H9 (cell line): ENCODE measurements around the gene KRT25. TPM values are rescaled to one million over a fixed set of nuclear protein-coding genes. Genes with fewer than 3 reads are reported as not detected.

Experiments used
- DNase-seq: peaks from one replicate; pipeline ENCODE4 v3.0.0-alpha.2; 2017
- H2AFZ ChIP-seq: one replicate; pipeline ENCODE4 v1.6.1; 2013; ENCODE audit warnings: mild to moderate bottlenecking, low read length, control low read depth, moderate library complexity
- H2AK5ac ChIP-seq: 2 replicates; pipeline ENCODE4 v1.6.1; 2013; ENCODE audit warnings: low read length, control low read depth, mixed read lengths; ENCODE audit not compliant: insufficient read length
- H2BK120ac ChIP-seq: one replicate; pipeline ENCODE4 v1.6.1; 2013; ENCODE audit warnings: low read depth, mild to moderate bottlenecking, low read length, control low read depth, inconsistent platforms; ENCODE audit not compliant: poor library complexity, severe bottlenecking
- H2BK12ac ChIP-seq: 2 replicates; pipeline ENCODE4 v1.6.1; 2013; ENCODE audit warnings: low read length, control low read depth, mixed read lengths, low read depth; ENCODE audit not compliant: insufficient read length
- H2BK15ac ChIP-seq: 2 replicates; pipeline ENCODE4 v1.6.1; 2013; ENCODE audit warnings: low read depth, low read length, control low read depth
- H2BK20ac ChIP-seq: one replicate; pipeline ENCODE4 v1.6.1; 2013; ENCODE audit warnings: low read depth, mild to moderate bottlenecking, low read length, control low read depth, inconsistent platforms; ENCODE audit not compliant: poor library complexity, severe bottlenecking
- H2BK5ac ChIP-seq: 2 replicates; pipeline ENCODE4 v1.6.1; 2013; ENCODE audit warnings: low read length, control low read depth, mixed read lengths; ENCODE audit not compliant: insufficient read length
- H3K14ac ChIP-seq: 2 replicates; pipeline ENCODE4 v1.6.1; 2013; ENCODE audit warnings: low read length, control low read depth; ENCODE audit not compliant: insufficient read depth
- H3K18ac ChIP-seq: 2 replicates; pipeline ENCODE4 v1.6.1; 2013; ENCODE audit warnings: low read depth, mild to moderate bottlenecking, mixed read lengths, low read length, control low read depth; ENCODE audit not compliant: insufficient read length
- H3K23ac ChIP-seq: 2 replicates; pipeline ENCODE4 v1.6.1; 2013; ENCODE audit warnings: low read length, control low read depth, mixed read lengths, low read depth; ENCODE audit not compliant: insufficient read length
- H3K23me2 ChIP-seq: 2 replicates; pipeline ENCODE4 v1.6.1; 2013; ENCODE audit warnings: low read depth, mild to moderate bottlenecking, mixed read lengths, low read length, control low read depth; ENCODE audit not compliant: insufficient read length, poor library complexity, severe bottlenecking
- H3K27ac ChIP-seq: 2 replicates; pipeline ENCODE4 v1.5.1; 2013; ENCODE audit warnings: low read length, control low read depth, mixed read lengths, low read depth; ENCODE audit not compliant: insufficient read length
- H3K27me3 ChIP-seq: 2 replicates; pipeline ENCODE4 v1.6.1; 2013; ENCODE audit warnings: low read length, control low read depth, inconsistent platforms; ENCODE audit not compliant: insufficient read depth
- H3K4ac ChIP-seq: 2 replicates; pipeline ENCODE4 v1.6.1; 2013; ENCODE audit warnings: low read depth, mild to moderate bottlenecking, control low read depth, inconsistent platforms, low read length, moderate library complexity
- H3K4me1 ChIP-seq: 2 replicates; pipeline ENCODE4 v1.6.1; 2013; ENCODE audit warnings: low read length, control low read depth, inconsistent platforms; ENCODE audit not compliant: insufficient read depth
- H3K4me2 ChIP-seq: 2 replicates; pipeline ENCODE4 v1.6.1; 2013; ENCODE audit warnings: low read length, control low read depth, mixed read lengths; ENCODE audit not compliant: insufficient read length, insufficient read depth
- H3K56ac ChIP-seq: 2 replicates; pipeline ENCODE4 v1.6.1; 2013; ENCODE audit warnings: low read depth, mild to moderate bottlenecking, mixed read lengths, low read length, control low read depth; ENCODE audit not compliant: insufficient read length
- H3K79me1 ChIP-seq: 2 replicates; pipeline ENCODE4 v1.6.1; 2013; ENCODE audit warnings: low read depth, mild to moderate bottlenecking, moderate library complexity, low read length, control low read depth, inconsistent platforms; ENCODE audit not compliant: insufficient read depth, poor library complexity, severe bottlenecking
- H3K79me2 ChIP-seq: 2 replicates; pipeline ENCODE4 v1.6.1; 2013; ENCODE audit warnings: low read length, control low read depth, inconsistent platforms; ENCODE audit not compliant: insufficient read depth
- H3K9ac ChIP-seq: 2 replicates; pipeline ENCODE4 v1.6.1; 2013; ENCODE audit warnings: low read length, control low read depth, mixed read lengths; ENCODE audit not compliant: insufficient read length; ENCODE audit errors: extremely low read depth
- H3K9me3 ChIP-seq: one replicate; pipeline ENCODE4 v1.6.1; 2013; ENCODE audit warnings: low read depth, low read length, inconsistent platforms; ENCODE audit not compliant: control insufficient read depth
- H3T11ph ChIP-seq: one replicate; pipeline ENCODE4 v1.6.1; 2013; ENCODE audit warnings: mild to moderate bottlenecking, low read length, control low read depth, inconsistent platforms
- H4K20me1 ChIP-seq: one replicate; pipeline ENCODE4 v1.6.1; 2013; ENCODE audit not compliant: control insufficient read depth, insufficient read length, insufficient read depth
- H4K5ac ChIP-seq: 2 replicates; pipeline ENCODE4 v1.6.1; 2013; ENCODE audit warnings: low read depth, mild to moderate bottlenecking, mixed read lengths, low read length, control low read depth; ENCODE audit not compliant: insufficient read length
- H4K8ac ChIP-seq: replicated peaks from 2 replicates; pipeline ENCODE4 v1.6.1; 2013; ENCODE audit warnings: low read length, control low read depth, mixed read lengths, low read depth; ENCODE audit not compliant: insufficient read length
- H4K91ac ChIP-seq: 2 replicates; pipeline ENCODE4 v1.6.1; 2013; ENCODE audit warnings: low read depth, mild to moderate bottlenecking, moderate library complexity, mixed read lengths, low read length, control low read depth; ENCODE audit not compliant: insufficient read length
- H3K27ac Mint-ChIP-seq, 3 experiments: 2 replicates in 2 of 3; 3 replicates in 1 of 3; pipeline ENCODE4 v1.8.0; 2020 to 2021; ENCODE audit warnings: mixed read lengths in 3 of 3, mild to moderate bottlenecking in 1 of 3, moderate library complexity in 1 of 3
- H3K27me3 Mint-ChIP-seq: 2 replicates; pipeline ENCODE4 v1.8.0; 2021; ENCODE audit warnings: low read depth, mild to moderate bottlenecking, moderate library complexity, mixed read lengths
- H3K36me3 Mint-ChIP-seq, 3 experiments: 2 replicates in 2 of 3; 3 replicates in 1 of 3; pipeline ENCODE4 v1.8.0; 2020 to 2021; ENCODE audit warnings: low read depth in 3 of 3, mixed read lengths in 3 of 3; ENCODE audit not compliant: insufficient read depth in 1 of 3
- H3K4me1 Mint-ChIP-seq, 2 experiments: 2 replicates each; pipeline ENCODE4 v1.8.0; 2020; ENCODE audit warnings: mixed read lengths in 2 of 2
- H3K4me3 Mint-ChIP-seq, 2 experiments: 2 replicates in 1 of 2; 3 replicates in 1 of 2; pipeline ENCODE4 v1.8.0; 2020 to 2021; ENCODE audit warnings: mild to moderate bottlenecking in 2 of 2, mixed read lengths in 2 of 2, moderate library complexity in 1 of 2
- H3K9me3 Mint-ChIP-seq, 2 experiments: 2 replicates in 1 of 2; 3 replicates in 1 of 2; pipeline ENCODE4 v1.8.0; 2020; ENCODE audit warnings: mild to moderate bottlenecking in 2 of 2, mixed read lengths in 2 of 2, moderate library complexity in 1 of 2
- WGBS: extraction: QIAGEN DNeasy Blood & Tissue Kit; methylation state at CpG from one replicate; pipeline ENCODE4 v1.1.7; 2013; ENCODE audit warnings: missing lambda C conversion rate, low lambda C conversion rate, mixed read lengths; ENCODE audit not compliant: insufficient read length; ENCODE audit errors: extremely low coverage; 5-methylcytosine and 5-hydroxymethylcytosine counted together
- total RNA-seq: library from RNA; stranded (reverse); gene quantifications from 2 replicates; pipeline ENCODE4 v1.2.1, GENCODE V29; 2021
- TF ChIP-seq, protein P1 (sequence below): fragments of 200-600 bp; sonication (generic); conservative IDR thresholded peaks from 3 replicates; pipeline ENCODE4 v1.8.0; 2021; ENCODE audit warnings: antibody characterized with exemption, mild to moderate bottlenecking

KRT25 gene
- total RNA-seq, 1 experiment from 2014 or later = not detected

- Histone ChIP-seq H3K23me2 (no peaks in the 10 kb centered on the region), H2BK20ac (no peak overlapping the region), H3K79me2 (no peaks in the 10 kb centered on the region), H3K56ac (no peak overlapping the region), H2BK15ac (no peak overlapping the region), H2AFZ (no peak overlapping the region), H3T11ph (no peak overlapping the region), H4K20me1 (no peaks in the 10 kb centered on the region), H3K9ac (no peak overlapping the region), H2BK120ac (no peak overlapping the region), H2AK5ac (no peak overlapping the region), H3K9me3 (no peaks in the 10 kb centered on the region), H3K4ac (no peak overlapping the region), H4K8ac (no peak overlapping the region), H3K27ac (no peak overlapping the region), H4K91ac (no peak overlapping the region), H4K5ac (no peak overlapping the region), H3K18ac (no peak overlapping the region), H2BK12ac (no peak overlapping the region), H3K4me2 (no peak overlapping the region), H2BK5ac (no peak overlapping the region), H3K27me3 (no peaks in the 10 kb centered on the region), H3K79me1 (no peaks in the 10 kb centered on the region), H3K4me1 (no peaks in the 10 kb centered on the region), H3K14ac (no peak overlapping the region), H3K23ac (no peak overlapping the region)
- WGBS = no CpG with 5 or more reads among the region's 5 CpGs
- 0 out of 2 replicates have a peak, but pooled peaks cover 5% of the 10 kb centered on the region for H3K27me3 Mint-ChIP-seq
- TF ChIP-seq, protein P1, sequence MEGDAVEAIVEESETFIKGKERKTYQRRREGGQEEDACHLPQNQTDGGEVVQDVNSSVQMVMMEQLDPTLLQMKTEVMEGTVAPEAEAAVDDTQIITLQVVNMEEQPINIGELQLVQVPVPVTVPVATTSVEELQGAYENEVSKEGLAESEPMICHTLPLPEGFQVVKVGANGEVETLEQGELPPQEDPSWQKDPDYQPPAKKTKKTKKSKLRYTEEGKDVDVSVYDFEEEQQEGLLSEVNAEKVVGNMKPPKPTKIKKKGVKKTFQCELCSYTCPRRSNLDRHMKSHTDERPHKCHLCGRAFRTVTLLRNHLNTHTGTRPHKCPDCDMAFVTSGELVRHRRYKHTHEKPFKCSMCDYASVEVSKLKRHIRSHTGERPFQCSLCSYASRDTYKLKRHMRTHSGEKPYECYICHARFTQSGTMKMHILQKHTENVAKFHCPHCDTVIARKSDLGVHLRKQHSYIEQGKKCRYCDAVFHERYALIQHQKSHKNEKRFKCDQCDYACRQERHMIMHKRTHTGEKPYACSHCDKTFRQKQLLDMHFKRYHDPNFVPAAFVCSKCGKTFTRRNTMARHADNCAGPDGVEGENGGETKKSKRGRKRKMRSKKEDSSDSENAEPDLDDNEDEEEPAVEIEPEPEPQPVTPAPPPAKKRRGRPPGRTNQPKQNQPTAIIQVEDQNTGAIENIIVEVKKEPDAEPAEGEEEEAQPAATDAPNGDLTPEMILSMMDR = no peak
- H3K9me3 Mint-ChIP-seq = no peaks in the 10 kb centered on the region
- peaks cover 0 to 3% of the 10 kb centered on the region in 2 experiments; a peak in 1 of 4 replicates for H3K4me1 Mint-ChIP-seq
- no peak overlapping the region for H3K4me3 Mint-ChIP-seq
- no peaks in the 10 kb centered on the region for H3K36me3 Mint-ChIP-seq
- no peak for DNase-seq
- H3K27ac Mint-ChIP-seq = no peak overlapping the region; a peak in 1 of 7 replicates
Observed at GRCh38 chr17:40699853-40700252, 55.3 kb downstream of the KRT25 start.
